Stomach smooth muscle (tissue), 2 donors: Measurements from ENCODE around the gene DPYD.

Source experiments
- H3K27ac ChIP-seq: one replicate; pipeline ENCODE4 v1.7.0; 2013; ENCODE audit warnings: mild to moderate bottlenecking, low read length, inconsistent platforms
- H3K27me3 ChIP-seq, 2 donors: one replicate each; pipeline ENCODE4 v1.7.0; 2013; ENCODE audit warnings: low read length in 2 of 2; ENCODE audit not compliant: insufficient read depth in 2 of 2, control insufficient read depth in 1 of 2
- H3K36me3 ChIP-seq, 2 donors: one replicate each; pipeline ENCODE4 v1.7.0; 2013; ENCODE audit warnings: low read length in 2 of 2; ENCODE audit not compliant: control insufficient read depth in 2 of 2, insufficient read depth in 2 of 2
- H3K4me1 ChIP-seq: one replicate; pipeline ENCODE4 v1.7.0; 2013; ENCODE audit warnings: low read length; ENCODE audit not compliant: control insufficient read depth, insufficient read depth
- H3K4me3 ChIP-seq, 2 donors: one replicate each; pipeline ENCODE4 v1.7.0; 2013; ENCODE audit warnings: low read length in 2 of 2
- H3K9ac ChIP-seq, 2 donors: one replicate each; pipeline ENCODE4 v1.7.0; 2013; ENCODE audit warnings: low read length in 2 of 2, mild to moderate bottlenecking in 1 of 2
- H3K9me3 ChIP-seq, 2 donors: one replicate each; pipeline ENCODE4 v1.7.0; 2013; ENCODE audit warnings: low read length in 2 of 2; ENCODE audit not compliant: control insufficient read depth in 2 of 2
- donor health status: healthy.
- donor health status: Pancreatic carcinoma.

The DPYD gene

GRCh38 chr1:97507863-97508262 lies 413.0 kb downstream of the DPYD start:
- H3K4me1 ChIP-seq = no peaks in the 10 kb centered on the region

GRCh38 chr1:97506368-97506767 lies 414.5 kb downstream of the DPYD start:
- Histone ChIP-seq H3K36me3 (no peaks in the 10 kb centered on the region), H3K4me1 (no peaks in the 10 kb centered on the region), H3K27ac (no peak overlapping the region), H3K27me3 (no peaks in the 10 kb centered on the region), H3K9me3 (no peaks in the 10 kb centered on the region), H3K4me3 (no peak overlapping the region), H3K9ac (no peak overlapping the region)

More at GRCh38 chr1:97507863-97508262, 413.0 kb downstream of the DPYD start:
- no peaks in the 10 kb centered on the region for H3K27me3 ChIP-seq
- H3K36me3 ChIP-seq = no peaks in the 10 kb centered on the region
- no peak overlapping the region for H3K27ac ChIP-seq
- H3K9me3 ChIP-seq = no peaks in the 10 kb centered on the region
- no peak overlapping the region for H3K9ac ChIP-seq
- H3K4me3 ChIP-seq = no peak overlapping the region

- Histone ChIP-seq H3K4me3 (no peak overlapping the region), H3K9ac (no peak overlapping the region), H3K27ac (no peak overlapping the region), H3K27me3 (no peaks in the 10 kb centered on the region), H3K9me3 (no peaks in the 10 kb centered on the region), H3K4me1 (no peaks in the 10 kb centered on the region), H3K36me3 (no peaks in the 10 kb centered on the region)
Observed at GRCh38 chr1:97505816-97506215, 415.0 kb downstream of the DPYD start.

GRCh38 chr1:97505289-97505688 lies 415.5 kb downstream of the DPYD start:
- Histone ChIP-seq H3K4me3 (no peak overlapping the region), H3K27ac (no peak overlapping the region), H3K36me3 (no peaks in the 10 kb centered on the region), H3K4me1 (no peaks in the 10 kb centered on the region), H3K27me3 (no peaks in the 10 kb centered on the region), H3K9ac (no peak overlapping the region), H3K9me3 (no peaks in the 10 kb centered on the region)

- H3K27me3 ChIP-seq = no peaks in the 10 kb centered on the region
- no peaks in the 10 kb centered on the region for H3K9me3 ChIP-seq
- H3K9ac ChIP-seq = no peak overlapping the region
- no peaks in the 10 kb centered on the region for H3K36me3 ChIP-seq
- H3K4me1 ChIP-seq = no peaks in the 10 kb centered on the region
- no peak overlapping the region for H3K27ac ChIP-seq
- no peak overlapping the region for H3K4me3 ChIP-seq
Observed at GRCh38 chr1:97502360-97502759, 418.5 kb downstream of the DPYD start.

- Histone ChIP-seq H3K9me3 (no peaks in the 10 kb centered on the region), H3K4me3 (no peak overlapping the region), H3K9ac (no peak overlapping the region), H3K27me3 (no peaks in the 10 kb centered on the region), H3K4me1 (no peaks in the 10 kb centered on the region), H3K36me3 (no peaks in the 10 kb centered on the region), H3K27ac (no peak overlapping the region)
Observed at GRCh38 chr1:97501628-97502027, 419.2 kb downstream of the DPYD start.

- H3K27ac ChIP-seq = no peak overlapping the region
- H3K9me3 ChIP-seq = no peaks in the 10 kb centered on the region
- H3K4me3 ChIP-seq = peak overlapping the region in 1 of 2 donors; percentile 16
- no peaks in the 10 kb centered on the region for H3K27me3 ChIP-seq
- H3K9ac ChIP-seq = no peak overlapping the region
- H3K4me1 ChIP-seq = no peaks in the 10 kb centered on the region
- no peaks in the 10 kb centered on the region for H3K36me3 ChIP-seq
Observed at GRCh38 chr1:97500760-97501159, 420.1 kb downstream of the DPYD start.

GRCh38 chr1:97499667-97500066 lies 421.2 kb downstream of the DPYD start:
- Histone ChIP-seq H3K4me1 (no peaks in the 10 kb centered on the region), H3K9ac (no peak overlapping the region), H3K27me3 (no peaks in the 10 kb centered on the region), H3K4me3 (no peak overlapping the region), H3K36me3 (no peaks in the 10 kb centered on the region), H3K9me3 (no peaks in the 10 kb centered on the region), H3K27ac (no peak overlapping the region)

GRCh38 chr1:97489834-97490233 lies 431.0 kb downstream of the DPYD start:
- no peaks in the 10 kb centered on the region for H3K36me3 ChIP-seq
- no peaks in the 10 kb centered on the region for H3K27me3 ChIP-seq
- no peaks in the 10 kb centered on the region for H3K9me3 ChIP-seq
- H3K4me3 ChIP-seq = no peak overlapping the region
- H3K4me1 ChIP-seq = no peaks in the 10 kb centered on the region
- no peak overlapping the region for H3K27ac ChIP-seq
- no peak overlapping the region for H3K9ac ChIP-seq

- Histone ChIP-seq H3K4me3 (no peak overlapping the region), H3K9me3 (no peaks in the 10 kb centered on the region), H3K9ac (no peak overlapping the region), H3K4me1 (no peaks in the 10 kb centered on the region), H3K27me3 (no peaks in the 10 kb centered on the region), H3K36me3 (no peaks in the 10 kb centered on the region), H3K27ac (no peak overlapping the region)
Observed at GRCh38 chr1:97488530-97488929, 432.3 kb downstream of the DPYD start.

- no peaks in the 10 kb centered on the region for H3K36me3 ChIP-seq
- H3K4me3 ChIP-seq = no peak overlapping the region
- no peaks in the 10 kb centered on the region for H3K4me1 ChIP-seq
- H3K9me3 ChIP-seq = no peaks in the 10 kb centered on the region
- no peak overlapping the region for H3K27ac ChIP-seq
- H3K27me3 ChIP-seq = no peaks in the 10 kb centered on the region
- no peak overlapping the region for H3K9ac ChIP-seq
Observed at GRCh38 chr1:97482022-97482421, 438.8 kb downstream of the DPYD start.
